HepG2 (cell line): ENCODE measurements around the gene KCNK2. TPM values are rescaled to one million over a fixed set of nuclear protein-coding genes. Genes with fewer than 3 reads are reported as not detected.
"Not testable (repeated sequence)": the region's sequence is repeated elsewhere in the genome, so short reads cannot be mapped to it uniquely, and the experiment has no call there.

Experiments used
- ATAC-seq: fragments of 200-7000 bp; cut with Tn5 transposase; 3 replicates; pipeline ENCODE4 v1.9.1; 2020; ENCODE audit warnings: mild to moderate bottlenecking, moderate library complexity
- BruUV-seq: library from RNA; stranded (reverse); fragments of 400-500 nt; replicated peaks from 2 replicates; lab custom pipeline; 2021; lab: Mats Ljungman, UMichigan
- CTCF ChIA-PET: fragments of 300-600 bp; formaldehyde crosslinking; extraction: SDS; loops from one replicate; lab custom pipeline; 2021; ENCODE audit warnings: low total read pairs, inconsistent platforms, low intra/inter-chr PET ratio; lab: Yijun Ruan, JAX
- POLR2A ChIA-PET: fragments of 350-600 bp; sonication (Branson Sonifier 250); formaldehyde crosslinking; loops from one replicate; lab custom pipeline; 2020; ENCODE audit warnings: antibody characterized with exemption, inconsistent platforms; lab: Yijun Ruan, JAX
- DNase-seq: peaks from one replicate; pipeline ENCODE4 v3.0.0-alpha.2; 2015; ENCODE audit warnings: low spot score
- FAIRE-seq: peaks from 3 replicates; lab custom pipeline; 2011; peaks lifted over from hg19 to GRCh38; lab: Jason Lieb, UNC
- H2AFZ ChIP-seq: one replicate; pipeline ENCODE4 v1.6.1; 2011; ENCODE audit warnings: low read length, inconsistent platforms
- H3K27ac ChIP-seq: fragments of 300-600 bp; 3 replicates; pipeline ENCODE4 v1.8.0; 2011; ENCODE audit warnings: mixed run types, mild to moderate bottlenecking, mixed read lengths, low read length, inconsistent platforms; ENCODE audit not compliant: insufficient read depth; ENCODE audit errors: extremely low read length
- H3K27me3 ChIP-seq, 2 experiments: fragments of 200-600 bp in 1 of 2; 2 replicates in 1 of 2; 3 replicates in 1 of 2; pipeline versions ENCODE4 v1.6.0 to v1.8.0; 2011; ENCODE audit warnings: low read length in 2 of 2, mild to moderate bottlenecking in 2 of 2, moderate library complexity in 2 of 2, inconsistent platforms in 1 of 2; ENCODE audit not compliant: insufficient read depth in 2 of 2, control insufficient read depth in 1 of 2
- H3K36me3 ChIP-seq, 2 experiments: fragments of 200-600 bp in 1 of 2; replicated peaks in 1 of 2; 2 replicates in 1 of 2; 3 replicates in 1 of 2; pipeline versions ENCODE4 v1.5.1 to v1.8.0; 2011; ENCODE audit warnings: low read length in 2 of 2, inconsistent platforms in 1 of 2; ENCODE audit not compliant: insufficient read depth in 2 of 2, control insufficient read depth in 1 of 2
- H3K4me1 ChIP-seq: 2 replicates; pipeline ENCODE4 v1.5.1; 2012; ENCODE audit warnings: low read length, inconsistent platforms; ENCODE audit not compliant: insufficient read depth
- H3K4me2 ChIP-seq: 2 replicates; pipeline ENCODE4 v1.6.0; 2011; ENCODE audit warnings: low read depth, low read length, inconsistent platforms
- H3K4me3 ChIP-seq, 3 experiments: fragments of 200-600 bp in 1 of 3; sonication (generic), shearing (Covaris generic) in 1 of 3; replicated peaks in 1 of 3; 2 replicates each; pipeline ENCODE4 v1.5.1; 2011 to 2016; ENCODE audit warnings: low read length in 3 of 3, inconsistent platforms in 2 of 3, low read depth in 2 of 3, mild to moderate bottlenecking in 2 of 3, control low read depth in 1 of 3, mixed read lengths in 1 of 3; ENCODE audit not compliant: insufficient read depth in 1 of 3
- H3K79me2 ChIP-seq: one replicate; pipeline ENCODE4 v1.6.1; 2011; ENCODE audit warnings: low read length, inconsistent platforms; ENCODE audit not compliant: insufficient read depth
- H3K9ac ChIP-seq: 2 replicates; pipeline ENCODE4 v1.6.0; 2011; ENCODE audit warnings: mild to moderate bottlenecking, low read depth, low read length, inconsistent platforms; ENCODE audit not compliant: insufficient read depth
- H3K9me3 ChIP-seq: 2 replicates; pipeline ENCODE4 v1.5.1; 2012; ENCODE audit warnings: mild to moderate bottlenecking, low read length
- H4K20me1 ChIP-seq: 2 replicates; pipeline ENCODE4 v1.6.0; 2011; ENCODE audit warnings: inconsistent platforms, mild to moderate bottlenecking, low read length, moderate library complexity; ENCODE audit not compliant: insufficient read depth
- ARID2 ChIP-seq: sonication (generic); formaldehyde crosslinking; IDR thresholded peaks from 2 replicates; pipeline ENCODE4 v1.8.1; 2022; ENCODE audit warnings: mild to moderate bottlenecking, missing genetic modification reagents, borderline replicate concordance
- RAD51 ChIP-seq: fragments of 450-650 bp; IDR thresholded peaks from 2 replicates; pipeline ENCODE4 v1.6.1; 2016; ENCODE audit warnings: borderline replicate concordance
- ZC3H13 ChIP-seq: sonication (generic); formaldehyde crosslinking; IDR thresholded peaks from 2 replicates; pipeline ENCODE4 v1.8.1; 2023; ENCODE audit warnings: mild to moderate bottlenecking, missing genetic modification reagents, moderate library complexity
- ZNF180 ChIP-seq: sonication (generic); formaldehyde crosslinking; IDR thresholded peaks from 2 replicates; pipeline ENCODE4 v1.4.0; 2020; ENCODE audit warnings: low read depth, missing genetic modification reagents, borderline replicate concordance
- ZNF652 ChIP-seq: IDR thresholded peaks from 2 replicates; pipeline ENCODE4 v1.6.1; 2016; ENCODE audit warnings: low read depth, borderline replicate concordance
- WGBS: methylation state at CpG from one replicate; pipeline ENCODE4 v1.1.6; 2017; ENCODE audit warnings: low lambda C conversion rate; 5-methylcytosine and 5-hydroxymethylcytosine counted together
- in situ Hi-C: cut with HindIII; loops from 2 replicates; pipeline ENCODE4 v1.10.0; 2017; ENCODE audit warnings: low pct_unique_long_range_greater_than_20kb; ENCODE audit not compliant: extremely low pct_ligation_motif_present
- intact Hi-C: fragments of 100-400 bp; cut with micrococcal nuclease; formaldehyde crosslinking; loops from one replicate; pipeline ENCODE4 v1.10.0; 2022; ENCODE audit not compliant: unreplicated experiment
- polyA plus RNA-seq, 8 experiments: library from polyadenylated mRNA; depleted of rRNA in 3 of 8; stranded (reverse) in 7 of 8; unstranded in 1 of 8; fragments of >200 nt; fragmentation: Illumina TruSeq in 4 of 8; extraction: Trizol in 4 of 8; gene quantifications; 2 replicates each; pipeline versions ENCODE4 v1.2.1 to v1.2.3, GENCODE V29; 2011 to 2016; ENCODE audit warnings: low read depth in 4 of 8, missing spikeins in 1 of 8, mixed read lengths in 1 of 8; ENCODE audit not compliant: insufficient read depth in 1 of 8
- total RNA-seq, 5 experiments: library from RNA; depleted of rRNA; stranded (reverse); fragments of >200 nt; fragmentation: Illumina TruSeq; extraction: Trizol; gene quantifications; 2 replicates each; pipeline ENCODE4 v1.2.3, GENCODE V29; 2016; ENCODE audit warnings: low read depth in 1 of 5
- TF ChIP-seq, protein P1 (sequence below): sonication (generic); formaldehyde crosslinking; IDR thresholded peaks from 2 replicates; pipeline ENCODE4 v1.4.0; 2020; ENCODE audit warnings: mild to moderate bottlenecking, missing genetic modification reagents
- TF ChIP-seq, protein P2 (sequence below): sonication (generic); formaldehyde crosslinking; IDR thresholded peaks from 2 replicates; pipeline ENCODE4 v1.4.0; 2020; ENCODE audit warnings: missing genetic modification reagents

Gene KCNK2
- total and polyA plus RNA-seq, 2 of the 13 experiments (the other 11 are each of a cell fraction or from before 2014, with no cell fraction given), result not detected

- H3K79me2 ChIP-seq, FAIRE-seq, H3K4me1 ChIP-seq, H3K9ac ChIP-seq, DNase-seq, H3K4me3 ChIP-seq, H3K27ac ChIP-seq, POLR2A ChIA-PET, intact Hi-C loops, CTCF ChIA-PET, H3K36me3 ChIP-seq, H2AFZ ChIP-seq, BruUV-seq, H4K20me1 ChIP-seq, H3K27me3 ChIP-seq, in situ Hi-C loops, ATAC-seq, H3K4me2 ChIP-seq, H3K9me3 ChIP-seq: not testable (repeated sequence)
- 8% methylated on average over 4 of the region's 4 CpGs for WGBS
- TF ChIP-seq RAD51, result peak; percentile 60; the same call in 1 of the 2 replicates
Observed at GRCh38 chr1:215163144-215163543, 80.6 kb downstream of the KCNK2 start.

DNA sequence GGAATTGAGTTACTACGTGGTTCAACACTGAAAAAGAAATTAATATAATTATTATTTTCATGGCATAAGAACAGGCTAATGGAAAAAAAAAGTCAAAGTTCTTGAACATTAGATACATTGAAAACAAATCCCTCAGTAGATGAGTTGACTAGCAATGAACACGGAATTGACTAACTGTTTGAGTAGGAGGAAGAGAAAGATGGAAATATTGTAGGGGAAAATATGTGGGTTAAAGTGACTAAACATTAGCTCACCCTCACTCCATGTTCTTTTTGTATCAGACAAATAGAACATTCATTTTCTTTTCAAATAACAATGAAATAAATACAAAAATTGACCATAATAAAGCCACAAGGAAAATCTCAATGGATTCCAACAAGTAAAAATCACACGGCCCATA is 84.3 kb downstream of the KCNK2 start:
- DNase-seq (no peak), FAIRE-seq (no peak), ATAC-seq (no peak)
- no peaks in the 10 kb centered on the region for H3K9me3 ChIP-seq
- no peak overlapping the region for H3K27ac ChIP-seq
- in situ Hi-C loops (no loop called here), intact Hi-C loops (no loop called here)
- TF ChIP-seq, protein P1, sequence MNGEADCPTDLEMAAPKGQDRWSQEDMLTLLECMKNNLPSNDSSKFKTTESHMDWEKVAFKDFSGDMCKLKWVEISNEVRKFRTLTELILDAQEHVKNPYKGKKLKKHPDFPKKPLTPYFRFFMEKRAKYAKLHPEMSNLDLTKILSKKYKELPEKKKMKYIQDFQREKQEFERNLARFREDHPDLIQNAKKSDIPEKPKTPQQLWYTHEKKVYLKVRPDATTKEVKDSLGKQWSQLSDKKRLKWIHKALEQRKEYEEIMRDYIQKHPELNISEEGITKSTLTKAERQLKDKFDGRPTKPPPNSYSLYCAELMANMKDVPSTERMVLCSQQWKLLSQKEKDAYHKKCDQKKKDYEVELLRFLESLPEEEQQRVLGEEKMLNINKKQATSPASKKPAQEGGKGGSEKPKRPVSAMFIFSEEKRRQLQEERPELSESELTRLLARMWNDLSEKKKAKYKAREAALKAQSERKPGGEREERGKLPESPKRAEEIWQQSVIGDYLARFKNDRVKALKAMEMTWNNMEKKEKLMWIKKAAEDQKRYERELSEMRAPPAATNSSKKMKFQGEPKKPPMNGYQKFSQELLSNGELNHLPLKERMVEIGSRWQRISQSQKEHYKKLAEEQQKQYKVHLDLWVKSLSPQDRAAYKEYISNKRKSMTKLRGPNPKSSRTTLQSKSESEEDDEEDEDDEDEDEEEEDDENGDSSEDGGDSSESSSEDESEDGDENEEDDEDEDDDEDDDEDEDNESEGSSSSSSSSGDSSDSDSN, result no peak
- TF ChIP-seq ARID2 (CRISPR knock-in tag), result no peak
- TF ChIP-seq, protein P2, sequence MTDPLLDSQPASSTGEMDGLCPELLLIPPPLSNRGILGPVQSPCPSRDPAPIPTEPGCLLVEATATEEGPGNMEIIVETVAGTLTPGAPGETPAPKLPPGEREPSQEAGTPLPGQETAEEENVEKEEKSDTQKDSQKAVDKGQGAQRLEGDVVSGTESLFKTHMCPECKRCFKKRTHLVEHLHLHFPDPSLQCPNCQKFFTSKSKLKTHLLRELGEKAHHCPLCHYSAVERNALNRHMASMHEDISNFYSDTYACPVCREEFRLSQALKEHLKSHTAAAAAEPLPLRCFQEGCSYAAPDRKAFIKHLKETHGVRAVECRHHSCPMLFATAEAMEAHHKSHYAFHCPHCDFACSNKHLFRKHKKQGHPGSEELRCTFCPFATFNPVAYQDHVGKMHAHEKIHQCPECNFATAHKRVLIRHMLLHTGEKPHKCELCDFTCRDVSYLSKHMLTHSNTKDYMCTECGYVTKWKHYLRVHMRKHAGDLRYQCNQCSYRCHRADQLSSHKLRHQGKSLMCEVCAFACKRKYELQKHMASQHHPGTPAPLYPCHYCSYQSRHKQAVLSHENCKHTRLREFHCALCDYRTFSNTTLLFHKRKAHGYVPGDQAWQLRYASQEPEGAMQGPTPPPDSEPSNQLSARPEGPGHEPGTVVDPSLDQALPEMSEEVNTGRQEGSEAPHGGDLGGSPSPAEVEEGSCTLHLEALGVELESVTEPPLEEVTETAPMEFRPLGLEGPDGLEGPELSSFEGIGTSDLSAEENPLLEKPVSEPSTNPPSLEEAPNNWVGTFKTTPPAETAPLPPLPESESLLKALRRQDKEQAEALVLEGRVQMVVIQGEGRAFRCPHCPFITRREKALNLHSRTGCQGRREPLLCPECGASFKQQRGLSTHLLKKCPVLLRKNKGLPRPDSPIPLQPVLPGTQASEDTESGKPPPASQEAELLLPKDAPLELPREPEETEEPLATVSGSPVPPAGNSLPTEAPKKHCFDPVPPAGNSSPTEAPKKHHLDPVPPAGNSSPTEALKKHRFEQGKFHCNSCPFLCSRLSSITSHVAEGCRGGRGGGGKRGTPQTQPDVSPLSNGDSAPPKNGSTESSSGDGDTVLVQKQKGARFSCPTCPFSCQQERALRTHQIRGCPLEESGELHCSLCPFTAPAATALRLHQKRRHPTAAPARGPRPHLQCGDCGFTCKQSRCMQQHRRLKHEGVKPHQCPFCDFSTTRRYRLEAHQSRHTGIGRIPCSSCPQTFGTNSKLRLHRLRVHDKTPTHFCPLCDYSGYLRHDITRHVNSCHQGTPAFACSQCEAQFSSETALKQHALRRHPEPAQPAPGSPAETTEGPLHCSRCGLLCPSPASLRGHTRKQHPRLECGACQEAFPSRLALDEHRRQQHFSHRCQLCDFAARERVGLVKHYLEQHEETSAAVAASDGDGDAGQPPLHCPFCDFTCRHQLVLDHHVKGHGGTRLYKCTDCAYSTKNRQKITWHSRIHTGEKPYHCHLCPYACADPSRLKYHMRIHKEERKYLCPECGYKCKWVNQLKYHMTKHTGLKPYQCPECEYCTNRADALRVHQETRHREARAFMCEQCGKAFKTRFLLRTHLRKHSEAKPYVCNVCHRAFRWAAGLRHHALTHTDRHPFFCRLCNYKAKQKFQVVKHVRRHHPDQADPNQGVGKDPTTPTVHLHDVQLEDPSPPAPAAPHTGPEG (CRISPR knock-in tag), result no peak
- no peak for TF ChIP-seq ZNF652 (CRISPR knock-in tag)
- TF ChIP-seq ZC3H13 (CRISPR knock-in tag), result no peak
- TF ChIP-seq ZNF180 (CRISPR knock-in tag), result no peak
- ChIA-PET POLR2A (no interaction called here), CTCF (no interaction called here)
- 3% methylated on average over 3 of the region's 3 CpGs for WGBS
- no peaks in the 10 kb centered on the region for H3K36me3 ChIP-seq
- no peak overlapping the region for H3K9ac ChIP-seq
- H2AFZ ChIP-seq, result no peak overlapping the region
- BruUV-seq, result no TSS peak
- H3K4me2 ChIP-seq, result no peak overlapping the region
- H3K4me1 ChIP-seq, result no peaks in the 10 kb centered on the region
- H3K27me3 ChIP-seq, result no peaks in the 10 kb centered on the region
- no peaks in the 10 kb centered on the region for H4K20me1 ChIP-seq
- H3K79me2 ChIP-seq, result no peaks in the 10 kb centered on the region
- H3K4me3 ChIP-seq, result no peak overlapping the region
